Activated naive CD8-positive, alpha-beta T cell (primary cell): ENCODE data around the gene KIRREL3.

Source experiments
- H3K27ac Mint-ChIP-seq: one replicate; pipeline ENCODE4 v1.8.0; 2021; ENCODE audit warnings: mixed read lengths
- H3K27me3 Mint-ChIP-seq: one replicate; pipeline ENCODE4 v1.8.0; 2021; ENCODE audit warnings: mixed read lengths
- H3K36me3 Mint-ChIP-seq: one replicate; pipeline ENCODE4 v1.8.0; 2021; ENCODE audit warnings: mixed read lengths
- H3K4me1 Mint-ChIP-seq: one replicate; pipeline ENCODE4 v1.8.0; 2021; ENCODE audit warnings: low read depth, mixed read lengths
- H3K4me3 Mint-ChIP-seq: one replicate; pipeline ENCODE4 v1.8.0; 2021; ENCODE audit warnings: mild to moderate bottlenecking, mixed read lengths
- H3K9me3 Mint-ChIP-seq: one replicate; pipeline ENCODE4 v1.8.0; 2021; ENCODE audit warnings: low read depth, mixed read lengths

The KIRREL3 gene

GRCh38 chr11:126920833-126921232, 79.7 kb downstream of the KIRREL3 start:
- Mint-ChIP-seq H3K9me3 (no peaks in the 10 kb centered on the region), H3K36me3 (no peaks in the 10 kb centered on the region), H3K27me3 (peaks cover 2% of the 10 kb centered on the region), H3K4me3 (no peak overlapping the region), H3K27ac (no peak overlapping the region), H3K4me1 (no peaks in the 10 kb centered on the region)

- Mint-ChIP-seq H3K27ac (no peak overlapping the region), H3K27me3 (no peaks in the 10 kb centered on the region), H3K9me3 (no peaks in the 10 kb centered on the region)
Observed at GRCh38 chr11:126919147-126919823, 81.3 kb downstream of the KIRREL3 start.

GRCh38 chr11:126918556-126918955, 82.0 kb downstream of the KIRREL3 start:
- no peaks in the 10 kb centered on the region for H3K36me3 Mint-ChIP-seq
- H3K4me3 Mint-ChIP-seq = no peak overlapping the region
- no peak overlapping the region for H3K27ac Mint-ChIP-seq
- H3K9me3 Mint-ChIP-seq = no peaks in the 10 kb centered on the region
- H3K4me1 Mint-ChIP-seq = no peaks in the 10 kb centered on the region
- no peaks in the 10 kb centered on the region for H3K27me3 Mint-ChIP-seq

More at GRCh38 chr11:126919147-126919823, 81.3 kb downstream of the KIRREL3 start:
- H3K4me3 Mint-ChIP-seq = no peak overlapping the region
- H3K4me1 Mint-ChIP-seq = no peaks in the 10 kb centered on the region
- H3K36me3 Mint-ChIP-seq = no peaks in the 10 kb centered on the region

- no peak overlapping the region for H3K4me3 Mint-ChIP-seq
- no peak overlapping the region for H3K27ac Mint-ChIP-seq
- no peaks in the 10 kb centered on the region for H3K9me3 Mint-ChIP-seq
- H3K36me3 Mint-ChIP-seq = no peaks in the 10 kb centered on the region
- no peaks in the 10 kb centered on the region for H3K4me1 Mint-ChIP-seq
- H3K27me3 Mint-ChIP-seq = no peaks in the 10 kb centered on the region
Observed at GRCh38 chr11:126917531-126918204, 82.9 kb downstream of the KIRREL3 start.

- no peaks in the 10 kb centered on the region for H3K9me3 Mint-ChIP-seq
- no peaks in the 10 kb centered on the region for H3K27me3 Mint-ChIP-seq
- no peaks in the 10 kb centered on the region for H3K36me3 Mint-ChIP-seq
Observed at GRCh38 chr11:126915430-126915829, 85.1 kb downstream of the KIRREL3 start.

GRCh38 chr11:126914941-126915340, 85.6 kb downstream of the KIRREL3 start:
- H3K4me1 Mint-ChIP-seq = no peaks in the 10 kb centered on the region
- H3K27me3 Mint-ChIP-seq = no peaks in the 10 kb centered on the region
- no peaks in the 10 kb centered on the region for H3K9me3 Mint-ChIP-seq
- no peak overlapping the region for H3K4me3 Mint-ChIP-seq
- no peak overlapping the region for H3K27ac Mint-ChIP-seq
- H3K36me3 Mint-ChIP-seq = no peaks in the 10 kb centered on the region

More at GRCh38 chr11:126915430-126915829, 85.1 kb downstream of the KIRREL3 start:
- Mint-ChIP-seq H3K4me3 (no peak overlapping the region), H3K27ac (no peak overlapping the region), H3K4me1 (no peaks in the 10 kb centered on the region)

- H3K4me1 Mint-ChIP-seq = no peaks in the 10 kb centered on the region
- no peak overlapping the region for H3K4me3 Mint-ChIP-seq
- no peaks in the 10 kb centered on the region for H3K27me3 Mint-ChIP-seq
- no peaks in the 10 kb centered on the region for H3K36me3 Mint-ChIP-seq
- H3K9me3 Mint-ChIP-seq = no peaks in the 10 kb centered on the region
- H3K27ac Mint-ChIP-seq = no peak overlapping the region
Observed at GRCh38 chr11:126914166-126914565, 86.4 kb downstream of the KIRREL3 start.

- no peaks in the 10 kb centered on the region for H3K4me1 Mint-ChIP-seq
- H3K36me3 Mint-ChIP-seq = no peaks in the 10 kb centered on the region
- H3K27ac Mint-ChIP-seq = no peak overlapping the region
- no peaks in the 10 kb centered on the region for H3K27me3 Mint-ChIP-seq
- no peaks in the 10 kb centered on the region for H3K9me3 Mint-ChIP-seq
- no peak overlapping the region for H3K4me3 Mint-ChIP-seq
Observed at GRCh38 chr11:126904520-126904919, 96.0 kb downstream of the KIRREL3 start.

- Mint-ChIP-seq H3K9me3 (peaks cover 3% of the 10 kb centered on the region), H3K36me3 (no peaks in the 10 kb centered on the region), H3K27me3 (peaks cover 4% of the 10 kb centered on the region), H3K4me1 (no peaks in the 10 kb centered on the region), H3K4me3 (no peak overlapping the region), H3K27ac (no peak overlapping the region)
Observed at GRCh38 chr11:126901783-126902182, 98.8 kb downstream of the KIRREL3 start.

- Mint-ChIP-seq H3K9me3 (peaks cover 14% of the 10 kb centered on the region), H3K27ac (no peak overlapping the region), H3K4me3 (no peak overlapping the region), H3K27me3 (peaks cover 10% of the 10 kb centered on the region), H3K36me3 (no peaks in the 10 kb centered on the region), H3K4me1 (no peaks in the 10 kb centered on the region)
Observed at GRCh38 chr11:126899961-126900748, 100.4 kb downstream of the KIRREL3 start.

GRCh38 chr11:126898802-126899201, 101.8 kb downstream of the KIRREL3 start:
- H3K27ac Mint-ChIP-seq = no peak overlapping the region
- peaks cover 14% of the 10 kb centered on the region for H3K9me3 Mint-ChIP-seq
- H3K4me1 Mint-ChIP-seq = no peaks in the 10 kb centered on the region
- H3K4me3 Mint-ChIP-seq = no peak overlapping the region
- H3K27me3 Mint-ChIP-seq = peaks cover 11% of the 10 kb centered on the region
- H3K36me3 Mint-ChIP-seq = no peaks in the 10 kb centered on the region

- no peak overlapping the region for H3K27ac Mint-ChIP-seq
Observed at GRCh38 chr11:126897430-126897829, 103.1 kb downstream of the KIRREL3 start.

GRCh38 chr11:126896025-126896424, 104.5 kb downstream of the KIRREL3 start:
- Mint-ChIP-seq H3K9me3 (peaks cover 14% of the 10 kb centered on the region), H3K4me1 (no peaks in the 10 kb centered on the region), H3K36me3 (no peaks in the 10 kb centered on the region), H3K27me3 (peaks cover 18% of the 10 kb centered on the region), H3K4me3 (no peak overlapping the region), H3K27ac (no peak overlapping the region)

More at GRCh38 chr11:126897430-126897829, 103.1 kb downstream of the KIRREL3 start:
- no peaks in the 10 kb centered on the region for H3K36me3 Mint-ChIP-seq
- H3K9me3 Mint-ChIP-seq = peaks cover 14% of the 10 kb centered on the region
- H3K27me3 Mint-ChIP-seq = peaks cover 18% of the 10 kb centered on the region
- no peaks in the 10 kb centered on the region for H3K4me1 Mint-ChIP-seq
- H3K4me3 Mint-ChIP-seq = no peak overlapping the region

- peaks cover 14% of the 10 kb centered on the region for H3K9me3 Mint-ChIP-seq
- no peaks in the 10 kb centered on the region for H3K36me3 Mint-ChIP-seq
- H3K27ac Mint-ChIP-seq = no peak overlapping the region
- no peaks in the 10 kb centered on the region for H3K4me1 Mint-ChIP-seq
- H3K4me3 Mint-ChIP-seq = no peak overlapping the region
- H3K27me3 Mint-ChIP-seq = peaks cover 18% of the 10 kb centered on the region
Observed at GRCh38 chr11:126893796-126894195, 106.8 kb downstream of the KIRREL3 start.

- Mint-ChIP-seq H3K36me3 (no peaks in the 10 kb centered on the region), H3K4me3 (no peak overlapping the region), H3K9me3 (peaks cover 14% of the 10 kb centered on the region), H3K27me3 (peaks cover 16% of the 10 kb centered on the region), H3K27ac (no peak overlapping the region), H3K4me1 (no peaks in the 10 kb centered on the region)
Observed at GRCh38 chr11:126892756-126893155, 107.8 kb downstream of the KIRREL3 start.
